HCT116 (cell line): ENCODE data around the gene PRKN.

Source experiments
- POLR2A ChIP-seq: IDR thresholded peaks from 2 replicates; pipeline ENCODE4 v1.7.0; 2011; ENCODE audit warnings: borderline replicate concordance; ENCODE audit not compliant: insufficient read depth, insufficient read length; ENCODE audit errors: extremely low read depth
- POLR2AphosphoS5 ChIP-seq: IDR thresholded peaks from 2 replicates; pipeline ENCODE4 v1.6.1; 2011; ENCODE audit warnings: mild to moderate bottlenecking, low read depth, low read length, moderate library complexity

DNA sequence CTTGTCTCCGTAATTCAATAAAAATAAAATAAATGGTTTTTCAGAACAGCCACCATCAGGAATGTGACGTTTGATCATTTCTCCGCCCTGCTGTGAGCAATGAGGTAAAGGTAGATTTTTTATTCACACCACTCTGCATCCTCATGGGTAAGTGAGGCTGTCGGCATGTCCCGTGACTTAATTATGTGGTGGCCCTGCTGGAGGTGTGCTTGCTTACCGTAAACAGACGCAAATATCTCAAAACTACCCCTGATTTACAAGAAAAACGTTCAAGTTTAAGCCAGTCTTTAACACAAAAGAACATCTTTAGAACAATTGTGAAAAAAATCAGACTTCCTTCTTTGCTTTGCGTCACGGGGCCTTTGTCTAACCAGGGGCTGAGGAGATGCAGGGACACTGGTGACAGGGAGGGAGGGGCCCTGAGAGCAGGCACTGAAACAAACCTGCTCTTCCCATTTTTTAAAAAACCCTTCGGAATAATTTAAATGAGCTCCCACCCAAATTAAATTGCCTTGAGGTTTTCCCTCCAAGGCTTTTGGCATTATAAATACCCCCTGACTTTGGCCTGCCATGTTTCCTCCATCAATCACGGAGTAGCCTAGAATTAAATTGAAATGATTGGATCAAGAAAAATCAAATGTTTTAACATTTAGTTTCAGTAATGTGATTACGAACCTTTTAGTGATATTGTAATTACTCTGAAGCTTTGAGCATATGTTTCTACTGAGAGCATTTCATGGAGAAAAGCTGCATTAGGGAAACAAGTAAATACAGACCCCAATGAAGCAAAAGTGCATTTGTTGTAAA lies 13.4 kb downstream of the PRKN start:
- no peak for TF ChIP-seq POLR2A
- TF ChIP-seq POLR2AphosphoS5: no peak
